NCI-H128 (cell line): ENCODE measurements around the gene AKT3.
"Not testable (repeated sequence)": the region's sequence is repeated elsewhere in the genome, so short reads cannot be mapped to it uniquely, and the experiment has no call there.

ENCODE experiments used
- DNase-seq: peaks from one replicate; lab custom pipeline; 2025; ENCODE audit not compliant: unreplicated experiment; lab: John Stamatoyannopoulos, UW

AKT3 gene

DNA sequence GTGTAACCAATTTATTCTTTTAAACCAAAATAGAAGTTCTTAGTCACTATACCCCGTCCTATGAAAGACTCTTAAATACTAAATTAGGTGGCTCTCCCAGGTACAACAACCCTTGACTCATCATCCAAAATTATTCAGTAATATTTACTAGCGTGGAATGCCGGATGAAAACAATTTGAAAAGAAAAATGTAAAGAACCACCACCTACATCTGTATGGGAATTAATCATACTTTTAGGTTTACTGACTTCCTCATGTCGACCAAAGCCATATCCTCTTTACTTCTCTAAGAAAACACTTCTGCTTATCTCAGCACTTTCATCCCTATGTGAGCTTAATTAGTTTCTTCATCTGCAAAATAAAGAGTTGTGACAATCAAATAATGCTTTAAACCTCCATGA lies 139.6 kb downstream of the AKT3 start:
- no peak for DNase-seq

DNA sequence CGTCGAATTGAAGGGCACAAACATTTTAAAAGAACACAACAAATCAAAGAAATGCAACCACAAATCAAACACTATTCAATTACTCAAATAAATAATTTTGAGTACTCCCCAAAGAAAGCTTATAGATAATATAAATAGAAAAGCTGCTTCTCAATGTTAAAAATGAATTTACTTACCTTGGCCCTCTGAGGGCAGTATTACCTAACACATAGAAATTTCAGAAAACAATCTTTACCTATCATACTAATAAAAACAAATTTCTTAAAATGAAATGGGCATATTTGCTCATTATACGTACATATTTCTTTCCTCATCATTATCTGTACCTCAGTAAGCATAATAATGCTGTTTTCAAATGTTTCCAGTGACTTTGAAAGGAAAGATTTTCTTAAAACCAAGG lies 141.8 kb downstream of the AKT3 start:
- DNase-seq, result no peak

DNA sequence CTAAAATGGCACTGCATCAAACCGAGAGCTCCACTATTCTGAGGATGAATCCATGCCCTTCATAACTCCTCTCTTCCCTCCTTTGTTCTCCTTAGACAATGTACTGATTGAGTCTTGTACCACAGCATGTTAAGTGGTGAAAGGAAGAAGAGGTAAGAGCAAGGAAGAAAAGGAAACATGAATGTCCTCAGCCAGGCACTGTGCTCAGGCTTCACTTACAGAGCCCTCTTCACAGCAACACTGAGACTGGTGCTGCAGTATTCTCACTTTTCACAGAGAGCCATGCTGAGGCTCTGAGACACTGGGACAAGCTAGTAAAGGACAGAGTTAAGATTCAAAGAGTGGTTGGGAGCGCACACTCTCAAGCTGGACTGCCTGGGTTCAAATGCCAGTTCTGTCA lies 143.5 kb downstream of the AKT3 start:
- no peak for DNase-seq

DNA sequence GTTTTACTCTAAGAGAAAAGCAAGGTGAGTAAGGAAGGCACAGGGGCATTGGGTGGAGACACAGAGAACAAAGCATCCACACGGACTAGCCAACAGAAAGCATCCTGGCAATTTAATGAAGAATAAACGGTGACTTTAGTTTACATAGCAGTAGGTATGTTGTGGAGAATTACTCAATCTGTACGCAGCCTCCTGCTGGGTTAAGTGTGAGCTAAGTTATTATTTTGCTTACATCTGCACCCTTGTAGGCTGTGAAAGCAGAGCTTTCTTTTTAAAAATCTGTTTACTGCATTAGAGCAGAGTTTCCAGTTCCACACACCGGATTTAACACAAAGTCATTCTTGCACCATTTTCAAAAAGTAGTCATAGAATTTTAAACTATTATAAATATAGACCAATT lies 144.5 kb downstream of the AKT3 start:
- DNase-seq, result no peak

DNA sequence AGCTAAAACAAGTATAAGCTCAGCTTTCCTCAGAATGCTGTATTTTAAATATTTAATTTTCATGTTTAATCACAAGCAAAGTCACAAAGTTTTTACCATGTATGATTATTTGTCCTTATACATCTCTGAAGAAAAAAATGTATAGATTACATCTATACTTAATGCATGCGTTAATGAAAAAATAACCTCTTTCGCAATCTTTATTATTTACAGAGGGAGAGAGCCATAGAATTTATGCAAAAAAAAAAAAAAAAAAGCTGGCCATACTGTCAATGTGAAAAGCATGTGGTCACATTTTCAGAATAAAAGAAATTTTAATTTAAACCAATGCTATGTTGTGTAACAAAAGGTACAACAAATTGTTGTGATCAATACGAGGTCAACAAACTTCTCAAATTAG lies 148.2 kb downstream of the AKT3 start:
- no peak for DNase-seq

DNA sequence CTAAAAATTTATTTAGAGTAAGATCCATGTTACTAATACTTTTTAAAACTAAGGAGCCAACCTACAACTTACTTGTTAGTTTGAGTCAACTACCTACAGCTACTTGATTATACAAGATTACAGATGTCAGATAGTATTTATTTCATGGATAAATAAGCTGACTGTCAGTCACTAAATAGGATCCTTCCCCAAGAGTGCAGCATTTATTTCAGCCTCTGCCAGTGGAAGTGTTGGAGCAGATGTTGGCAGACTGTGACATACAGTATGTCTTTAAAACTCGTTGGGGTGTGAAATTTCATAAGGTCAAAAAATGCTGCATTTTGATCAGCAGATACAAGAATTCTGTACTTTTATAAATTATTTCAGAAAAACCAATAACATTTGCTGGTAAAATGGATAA lies 156.2 kb downstream of the AKT3 start:
- no peak for DNase-seq

DNA sequence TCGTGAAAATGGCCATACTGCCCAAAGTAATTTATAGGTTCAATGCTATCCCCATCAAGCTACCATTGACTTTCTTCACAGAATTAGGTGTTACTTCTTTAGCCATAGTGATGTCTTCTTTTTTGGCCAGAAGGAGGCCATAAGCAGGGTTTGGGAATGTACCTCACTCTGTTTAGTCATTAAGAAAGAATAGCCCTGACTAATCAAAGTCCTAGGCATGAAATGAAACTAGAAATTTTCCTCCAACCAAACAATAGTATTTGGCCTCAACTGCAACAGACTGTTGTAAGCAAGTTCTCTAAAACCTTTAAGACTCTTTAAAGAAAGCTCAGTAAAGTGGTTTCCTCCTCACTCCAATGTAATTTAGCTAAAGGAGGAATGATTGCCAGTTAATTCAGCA lies 163.9 kb downstream of the AKT3 start:
- no peak for DNase-seq

DNA sequence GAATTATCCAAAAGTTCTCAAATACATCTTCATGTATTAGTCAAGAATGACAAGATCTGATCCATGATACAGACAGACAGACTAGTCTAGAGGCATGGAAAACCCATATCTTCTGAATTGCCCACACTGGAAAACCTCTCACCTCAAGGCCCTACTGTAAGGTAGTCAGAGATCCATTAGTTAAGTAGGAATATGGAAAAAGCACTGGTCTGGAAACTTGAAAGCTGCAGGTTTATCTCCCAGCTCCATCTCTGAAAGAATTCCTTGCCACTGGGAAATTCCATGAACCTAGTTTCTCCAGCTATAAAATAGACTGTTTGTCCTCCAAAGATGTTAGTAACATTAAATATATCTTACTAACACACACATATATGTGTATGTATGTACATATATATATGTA lies 169.2 kb downstream of the AKT3 start:
- DNase-seq, result no peak

DNA sequence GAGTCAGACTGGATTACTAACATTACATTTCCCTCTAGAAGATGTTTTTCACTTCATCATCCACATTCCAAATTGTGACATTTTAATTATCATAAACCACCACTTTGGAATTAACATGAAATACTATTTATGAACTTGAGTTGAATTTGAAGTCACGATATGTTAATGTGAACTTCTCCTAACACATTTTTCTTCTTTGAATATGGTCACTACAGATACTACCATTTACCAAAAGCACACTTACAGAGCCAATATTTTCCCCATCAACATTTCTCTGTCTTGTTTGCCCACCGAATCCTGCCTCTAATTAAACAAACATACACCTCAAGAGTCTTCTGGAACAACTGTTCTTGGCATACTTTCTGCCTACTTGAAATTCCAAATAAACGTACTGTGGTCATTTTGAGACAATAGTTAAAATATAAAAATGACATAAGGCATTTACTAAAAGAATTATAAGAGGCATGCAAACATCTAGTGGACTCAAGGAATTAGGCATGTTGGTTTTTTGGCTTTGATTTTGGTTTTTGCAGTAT lies 177.4 kb downstream of the AKT3 start:
- no peak for DNase-seq

DNA sequence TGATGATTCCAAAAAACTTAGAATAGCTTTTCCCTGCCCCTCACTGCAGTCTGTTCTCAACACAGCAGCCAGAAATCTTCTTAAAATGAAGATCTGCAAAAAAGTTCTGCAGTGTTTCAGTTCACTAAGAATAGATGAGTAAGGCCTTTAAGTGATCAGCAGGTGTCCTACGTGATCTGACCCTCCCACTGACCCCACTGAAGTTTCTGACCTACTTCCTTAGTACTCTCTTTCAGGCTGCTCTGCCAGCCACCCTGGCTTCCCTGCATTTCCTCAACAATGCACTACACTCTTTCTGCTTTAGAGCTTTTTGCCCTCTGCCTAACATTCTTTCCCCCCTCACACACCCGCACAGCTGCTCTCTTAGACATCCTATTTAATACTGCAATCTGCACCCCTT lies 182.5 kb downstream of the AKT3 start:
- DNase-seq, result no peak

DNA sequence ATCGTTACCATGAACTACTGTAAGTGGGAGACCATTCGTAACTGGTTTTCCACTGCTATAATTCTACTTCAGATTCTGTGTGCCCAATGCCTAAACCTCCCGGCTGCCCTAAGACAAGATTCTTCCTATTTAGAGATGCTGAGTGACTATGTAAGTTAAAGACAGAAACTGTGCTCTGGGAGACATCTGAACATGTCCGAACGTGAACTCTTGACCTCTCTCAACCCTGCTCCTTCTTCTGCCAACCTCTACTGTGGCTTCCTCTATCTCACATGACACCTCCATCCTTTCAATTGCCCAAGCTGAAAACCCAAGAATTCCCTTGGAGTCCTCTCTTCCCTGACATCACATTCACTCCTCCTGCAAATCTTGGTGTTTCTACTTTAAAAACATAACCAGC lies 182.9 kb downstream of the AKT3 start:
- DNase-seq, result no peak

DNA sequence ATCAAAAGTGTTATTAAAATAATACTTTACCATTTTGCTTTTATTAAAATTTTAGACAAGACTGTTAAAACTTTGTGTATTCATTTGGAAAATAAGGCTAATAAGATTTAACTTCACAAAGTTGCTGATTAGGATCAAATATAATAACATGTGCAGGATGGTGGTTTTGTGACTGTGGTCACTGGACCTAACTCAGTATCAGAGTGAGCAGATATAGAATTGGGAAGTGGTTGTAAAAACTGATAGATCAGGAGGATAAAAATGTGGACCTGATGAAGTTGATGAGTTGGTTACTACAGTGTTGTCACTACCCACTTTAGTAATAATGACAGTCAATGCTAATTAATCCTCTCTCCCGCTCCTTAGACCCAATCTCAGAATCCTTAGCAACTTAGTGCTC lies 186.4 kb downstream of the AKT3 start:
- no peak for DNase-seq

DNA sequence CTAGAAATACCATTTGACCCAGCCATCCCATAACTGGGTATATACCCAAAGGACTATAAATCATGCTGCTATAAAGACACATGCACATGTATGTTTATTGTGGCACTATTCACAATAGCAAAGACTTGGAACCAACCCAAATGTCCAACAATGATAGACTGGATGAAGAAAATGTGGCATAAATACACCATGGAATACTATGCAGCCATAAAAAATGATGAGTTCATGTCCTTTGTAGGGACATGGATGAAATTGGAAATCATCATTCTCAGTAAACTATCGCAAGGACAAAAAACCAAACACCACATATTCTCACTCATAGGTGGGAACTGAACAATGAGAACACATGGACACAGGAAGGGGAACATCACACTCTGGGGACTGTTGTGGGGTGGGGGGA lies 187.9 kb downstream of the AKT3 start:
- DNase-seq, result not testable (repeated sequence)

DNA sequence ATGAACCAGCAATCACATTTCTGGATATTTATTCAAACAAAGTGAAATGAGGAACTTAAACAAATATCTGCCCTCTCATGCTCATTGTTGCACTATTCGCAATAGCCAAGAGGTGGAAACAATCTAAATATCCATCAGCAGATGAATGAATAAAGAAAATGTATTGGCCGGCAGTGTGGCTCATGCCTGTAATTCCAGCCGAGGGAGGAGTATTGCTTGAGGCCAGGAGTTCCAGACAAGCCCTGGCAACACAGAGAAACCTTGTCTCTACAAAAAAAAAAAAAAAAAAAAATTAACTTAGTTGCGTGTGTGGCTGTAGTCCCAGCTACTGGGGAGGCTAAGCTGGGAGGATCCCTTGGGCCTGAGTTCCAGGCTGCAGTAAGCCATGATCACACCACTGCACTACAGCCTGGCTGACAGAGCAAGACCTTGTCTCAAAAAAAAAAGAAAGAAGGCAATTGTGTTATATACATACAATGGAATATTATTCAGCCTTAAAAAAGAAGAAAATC lies 191.4 kb downstream of the AKT3 start:
- no peak for DNase-seq

DNA sequence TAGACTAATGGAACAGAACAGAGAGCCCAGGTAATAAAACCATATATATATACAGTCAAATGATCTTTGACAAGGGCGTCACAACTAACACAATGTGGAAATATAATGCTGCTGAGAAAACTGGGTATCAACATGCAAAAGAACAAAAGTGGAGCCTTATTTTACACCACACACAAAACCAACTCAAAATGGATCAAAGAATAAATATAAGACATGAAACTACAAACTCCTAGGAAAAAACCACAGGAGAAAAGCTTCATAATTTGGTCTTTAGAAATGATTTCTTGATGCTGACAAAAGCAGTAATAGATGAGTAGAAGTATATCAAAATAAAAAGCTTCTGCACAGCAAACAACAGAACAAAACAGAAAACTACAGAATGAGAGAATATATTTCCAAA lies 192.2 kb downstream of the AKT3 start:
- DNase-seq, result no peak

DNA sequence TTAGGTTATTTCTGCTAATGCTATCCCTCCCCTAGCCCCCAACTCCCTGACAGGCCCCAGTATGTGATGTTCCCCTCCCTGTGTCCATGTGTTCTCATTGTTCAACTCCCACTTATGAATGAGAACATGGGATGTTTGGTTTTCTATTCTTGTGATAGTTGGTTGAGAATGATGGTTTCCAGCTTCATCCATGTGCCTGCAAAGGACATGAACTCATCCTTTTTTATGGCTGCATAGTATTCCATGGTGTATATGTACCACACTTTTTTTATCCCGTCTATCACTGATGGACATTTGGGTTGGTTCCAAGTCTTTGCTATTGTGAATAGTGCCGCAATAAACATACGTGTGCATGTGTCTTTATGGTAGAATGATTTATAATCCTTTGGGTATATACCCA lies 200.5 kb downstream of the AKT3 start:
- not testable (repeated sequence) for DNase-seq

DNA sequence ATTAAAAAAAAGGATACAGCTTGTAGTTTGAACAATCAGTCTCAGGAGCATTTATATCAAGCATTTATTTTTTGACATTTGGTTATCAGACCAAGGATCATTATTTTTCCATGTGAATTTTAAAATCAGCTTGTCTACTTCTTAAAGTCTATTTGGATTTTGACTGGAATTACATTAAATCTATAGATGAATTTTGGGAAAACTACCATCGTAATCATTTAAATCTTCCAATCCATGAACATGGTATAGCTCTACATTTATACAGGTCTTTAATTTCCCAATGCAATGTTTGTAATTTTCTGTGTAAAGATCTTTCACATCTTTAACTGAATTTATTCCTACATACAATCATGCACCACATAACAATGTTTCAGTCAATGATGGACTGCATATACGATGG lies 203.2 kb downstream of the AKT3 start:
- no peak for DNase-seq

DNA sequence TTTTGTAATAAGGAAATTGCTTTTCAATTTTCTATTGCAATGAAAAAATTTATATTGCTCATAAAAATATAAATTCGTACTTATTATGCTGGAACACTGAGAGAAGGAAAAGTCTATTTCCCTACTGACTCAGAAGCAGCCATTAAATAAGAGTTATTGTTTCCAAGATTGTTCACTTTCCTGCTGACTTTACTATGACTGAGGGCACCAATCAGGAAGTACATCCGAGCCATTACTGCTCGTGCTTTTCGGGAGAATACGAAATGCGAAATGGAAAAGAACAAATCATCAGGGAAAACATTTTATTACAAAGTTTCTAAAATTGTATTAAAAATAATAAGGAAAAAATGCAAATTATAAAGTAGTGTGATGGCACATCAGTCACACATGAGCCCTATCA lies 204.8 kb downstream of the AKT3 start:
- no peak for DNase-seq

DNA sequence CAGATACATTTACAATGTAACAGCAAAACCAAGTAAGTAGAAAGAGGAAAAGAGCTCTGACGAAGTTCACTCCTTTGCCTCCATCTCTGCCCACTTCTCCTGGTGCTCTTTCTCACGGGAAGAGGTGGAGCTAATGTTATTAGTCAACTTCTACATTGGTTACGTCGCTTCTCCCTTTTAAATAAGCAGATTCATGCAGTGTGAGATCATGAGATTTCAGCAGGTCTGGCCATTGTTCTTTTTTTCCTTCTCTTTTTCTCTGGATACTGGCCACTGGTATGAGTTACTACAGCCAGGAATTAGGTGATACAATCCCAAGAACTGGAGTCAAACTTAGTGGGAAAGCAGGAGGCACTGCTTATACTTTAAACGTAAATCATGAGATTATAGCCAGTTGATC lies 207.1 kb downstream of the AKT3 start:
- DNase-seq, result no peak

DNA sequence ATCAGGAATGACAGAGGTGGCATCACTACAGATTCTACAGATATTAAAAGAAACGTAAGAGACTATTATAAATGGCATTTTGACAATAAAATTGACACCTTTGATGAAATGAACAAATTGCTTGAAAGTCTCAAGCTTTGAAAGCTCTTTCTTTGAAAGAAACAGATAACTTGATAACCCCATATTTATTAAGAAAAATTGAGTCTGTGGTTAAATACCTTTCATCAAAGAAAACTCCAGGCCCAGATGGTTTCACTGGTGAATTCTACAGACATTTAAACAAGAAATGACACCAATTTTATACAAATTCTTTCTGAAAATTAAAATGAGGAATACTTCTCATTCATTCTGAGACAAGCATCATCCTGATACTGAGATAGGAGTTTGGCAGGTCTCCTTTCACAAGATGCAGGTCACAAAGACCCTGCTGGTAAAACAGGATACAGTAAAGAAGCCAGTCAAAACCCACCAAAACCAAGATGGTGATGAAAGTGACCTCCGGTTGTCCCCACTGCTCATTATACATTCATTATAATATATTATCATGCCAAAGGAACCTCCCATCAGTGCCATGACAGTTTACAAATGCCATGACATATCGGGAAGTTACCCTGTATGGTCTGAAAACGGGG lies 210.9 kb downstream of the AKT3 start:
- no peak for DNase-seq

DNA sequence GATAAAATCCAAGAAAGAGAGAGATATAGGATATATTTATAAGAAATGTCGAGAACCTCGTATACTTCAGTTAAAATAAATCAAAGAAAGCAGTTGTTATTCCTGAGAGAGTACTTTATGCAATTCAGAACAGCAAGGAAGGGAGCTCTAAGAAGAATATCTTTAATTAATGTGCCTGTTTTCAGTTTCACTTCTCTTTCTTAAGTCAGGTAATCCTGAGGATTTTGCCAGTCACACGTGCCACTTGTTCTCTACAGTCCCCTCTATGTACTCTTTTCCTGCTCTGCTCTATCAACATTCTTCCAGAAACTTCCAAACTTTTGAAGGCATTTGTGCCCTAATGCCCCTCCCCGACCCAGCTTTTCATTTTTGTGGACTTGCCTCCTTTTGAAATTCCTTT lies 211.9 kb downstream of the AKT3 start:
- no peak for DNase-seq

DNA sequence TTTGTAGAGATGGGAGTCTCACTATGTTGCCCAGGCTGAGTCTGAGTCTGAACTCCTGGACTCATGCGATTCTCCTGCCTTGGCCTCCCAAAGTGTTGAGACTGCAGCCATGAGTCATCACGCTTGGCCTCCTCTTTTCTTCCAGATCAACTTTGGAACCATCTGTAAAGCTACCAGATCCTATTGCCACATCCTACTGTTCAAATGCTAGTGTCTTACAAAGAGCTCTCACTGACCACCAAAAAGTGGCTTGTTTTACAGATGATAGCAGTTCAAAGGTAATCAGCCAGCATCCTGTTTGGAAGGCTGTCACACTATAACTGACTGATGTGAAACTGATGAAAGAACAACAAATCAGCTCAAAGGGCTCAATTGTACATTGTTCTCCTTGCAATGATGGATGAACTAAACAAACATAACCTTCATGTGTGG lies 221.6 kb downstream of the AKT3 start:
- DNase-seq, result no peak

DNA sequence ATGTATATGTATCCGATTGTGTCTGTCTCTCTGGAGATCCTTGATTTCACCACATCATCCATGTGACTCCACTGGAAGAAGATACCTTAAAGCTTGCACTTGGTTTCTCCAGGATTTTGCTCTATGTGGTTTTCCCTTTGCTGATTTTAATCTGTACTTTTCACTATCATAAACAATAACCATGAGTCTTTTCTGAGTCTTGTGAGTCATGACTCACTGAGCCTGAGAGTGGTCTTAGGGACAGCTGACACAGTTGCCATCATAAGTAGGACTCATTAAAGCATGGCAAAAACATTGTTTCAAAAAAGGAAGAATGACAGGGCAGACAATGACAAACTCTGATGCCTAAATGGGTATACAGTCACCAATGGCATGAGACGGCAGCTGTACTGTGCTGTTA lies 226.2 kb downstream of the AKT3 start:
- no peak for DNase-seq
